HG03342 (cell line): ENCODE measurements around the gene TTC34.
"Not testable (repeated sequence)": the region's sequence is repeated elsewhere in the genome, so short reads cannot be mapped to it uniquely, and the experiment has no call there.

ENCODE experiments used
- ATAC-seq: cut with Tn5 transposase; IDR thresholded peaks from one replicate; pipeline ENCODE4 v1.9.1; 2021; ENCODE audit warnings: mild to moderate bottlenecking, moderate library complexity; ENCODE audit not compliant: unreplicated experiment

TTC34 gene

GRCh38 chr1:2799811-2800663 is 1.5 kb downstream of the TTC34 start:
- ATAC-seq, result no peak

DNA sequence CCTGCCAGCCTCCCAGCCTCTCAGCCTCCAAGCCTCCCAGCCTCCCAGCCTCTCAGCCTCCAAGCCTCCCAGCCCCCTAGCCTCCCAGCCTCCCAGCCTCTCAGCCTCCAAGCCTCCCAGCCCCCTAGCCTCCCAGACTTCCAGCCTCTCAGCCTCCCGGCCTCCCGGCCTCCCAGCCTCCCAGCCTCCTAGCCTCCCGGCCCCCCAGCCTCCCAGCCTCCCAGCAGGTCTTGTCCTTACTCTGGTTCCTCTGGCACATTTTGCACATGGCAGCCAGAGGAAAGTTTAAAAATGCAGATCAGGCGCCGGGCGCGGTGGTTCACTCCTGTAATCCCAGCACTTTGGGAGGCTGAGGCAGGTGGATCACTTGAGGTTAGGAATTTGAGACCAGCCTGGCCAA is 2.5 kb downstream of the TTC34 start:
- not testable (repeated sequence) for ATAC-seq

GRCh38 chr1:2797741-2798016 is 3.8 kb downstream of the TTC34 start:
- ATAC-seq, result no peak

- ATAC-seq, result no peak
Measured at GRCh38 chr1:2796890-2797740, 4.4 kb downstream of the TTC34 start.

GRCh38 chr1:2795926-2796325 is 5.6 kb downstream of the TTC34 start:
- no peak for ATAC-seq

GRCh38 chr1:2791027-2791760 is 10.3 kb downstream of the TTC34 start:
- no peak for ATAC-seq

- ATAC-seq, result no peak
Measured at GRCh38 chr1:2789986-2790581, 11.4 kb downstream of the TTC34 start.

DNA sequence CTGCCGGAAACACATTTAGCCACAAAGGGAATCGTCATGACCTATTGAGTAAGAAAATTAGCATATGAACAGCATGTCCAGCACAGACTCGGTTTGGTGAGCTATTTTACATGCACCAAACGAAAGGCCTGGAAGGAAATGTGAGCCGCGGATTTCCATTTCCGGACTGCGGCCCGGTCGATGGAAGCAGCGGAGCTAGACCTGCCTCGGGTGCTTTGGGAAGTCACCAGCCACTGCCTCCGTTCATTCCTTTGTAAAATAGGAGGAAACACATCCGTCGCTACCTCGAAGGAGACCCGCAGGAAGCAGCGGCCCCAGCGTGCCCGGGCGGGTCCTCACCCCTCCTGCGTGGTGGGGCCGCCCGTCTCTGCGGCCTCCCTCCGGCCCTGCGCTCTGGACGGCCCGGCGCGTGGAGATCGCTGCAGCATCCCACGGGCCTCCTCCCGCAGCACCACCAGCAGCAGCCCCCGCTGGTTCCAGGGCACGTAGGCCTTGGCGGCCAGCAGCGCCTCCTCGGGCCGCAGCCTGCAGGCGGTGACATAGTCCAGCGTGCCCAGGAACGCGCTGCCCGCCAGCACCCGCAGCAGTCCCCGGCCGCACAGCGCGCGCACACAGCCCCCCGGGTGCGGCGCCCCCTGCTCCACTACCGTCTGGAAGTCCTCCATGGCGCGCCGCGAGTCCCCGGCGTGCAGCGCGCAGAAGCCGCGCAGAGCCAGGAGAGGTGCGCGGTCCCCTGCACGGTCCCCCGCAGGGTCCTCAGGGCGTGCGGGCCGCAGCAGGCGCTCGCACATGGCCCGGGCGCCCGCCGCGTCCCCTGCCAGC is 12.1 kb downstream of the TTC34 start:
- no peak for ATAC-seq

DNA sequence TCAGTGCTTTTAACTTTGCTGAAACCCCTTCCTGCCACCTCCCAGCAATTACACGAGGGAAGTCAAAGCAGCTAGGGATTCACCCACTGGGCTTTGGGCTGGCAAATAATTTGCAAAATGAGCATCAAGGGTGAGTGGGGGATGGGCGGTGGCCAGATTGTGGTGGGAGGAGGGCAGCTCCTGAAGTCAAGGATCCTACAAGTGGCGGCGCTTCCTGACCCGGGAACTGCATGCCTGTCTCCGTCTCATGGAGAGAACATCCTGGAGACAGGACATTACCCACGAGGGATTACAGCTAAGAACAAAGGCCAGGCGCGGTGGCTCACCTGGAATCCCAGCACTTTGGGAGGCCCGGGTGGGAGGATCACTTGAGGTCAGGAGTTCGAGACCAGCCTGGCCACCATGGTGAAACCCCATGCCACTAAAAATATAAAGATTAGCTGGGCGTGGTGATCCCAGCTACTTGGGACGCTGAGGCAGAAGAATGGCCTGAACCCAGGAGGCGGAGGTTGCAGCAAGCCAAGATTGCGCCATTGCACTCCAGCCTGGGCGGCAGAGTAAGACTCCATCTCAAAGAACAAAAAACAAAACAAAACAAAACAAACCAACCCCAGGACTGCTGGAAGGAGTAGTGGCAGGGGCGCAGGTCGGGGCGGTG is 12.9 kb downstream of the TTC34 start:
- ATAC-seq, result no peak

- no peak for ATAC-seq
Measured at GRCh38 chr1:2787163-2787911, 14.2 kb downstream of the TTC34 start.

GRCh38 chr1:2786329-2787162 is 14.9 kb downstream of the TTC34 start:
- no peak for ATAC-seq

DNA sequence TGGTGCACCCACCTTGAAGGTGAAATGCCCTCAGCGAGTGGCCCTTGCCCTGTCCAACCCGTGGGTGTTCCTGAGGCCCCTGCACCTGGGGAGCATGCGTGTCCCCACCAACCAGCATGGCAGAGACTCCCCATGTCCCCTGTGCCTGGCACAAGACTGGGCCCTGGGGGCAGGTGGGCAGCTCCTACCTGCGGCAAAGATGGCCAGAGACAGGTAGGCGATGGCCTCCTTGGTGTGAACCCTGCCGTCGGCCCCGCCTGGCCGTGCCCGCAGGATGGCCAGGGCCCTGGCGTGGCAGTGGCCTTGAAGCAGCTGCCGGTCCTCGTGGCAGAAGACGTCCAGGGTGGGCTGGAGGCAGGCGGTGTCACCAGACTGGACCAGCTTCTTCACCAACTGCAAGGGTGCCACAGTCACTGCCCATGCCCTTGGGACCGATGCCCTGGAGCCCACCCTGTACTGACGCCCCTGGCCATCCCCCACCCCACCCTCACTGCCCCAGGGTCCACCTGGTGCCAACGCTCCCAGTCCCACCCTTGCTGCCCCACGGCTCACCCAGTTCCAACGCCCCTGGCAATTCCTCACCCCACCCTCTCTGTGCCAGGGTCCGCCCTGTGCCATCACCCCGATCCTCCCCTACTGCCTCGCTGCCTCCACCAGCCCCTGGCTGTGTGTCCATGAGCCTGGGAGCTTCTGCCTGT is 15.7 kb downstream of the TTC34 start:
- no peak for ATAC-seq

GRCh38 chr1:2784854-2785630 is 16.5 kb downstream of the TTC34 start:
- no peak for ATAC-seq

- ATAC-seq, result no peak
Measured at GRCh38 chr1:2783435-2784397, 17.8 kb downstream of the TTC34 start.

DNA sequence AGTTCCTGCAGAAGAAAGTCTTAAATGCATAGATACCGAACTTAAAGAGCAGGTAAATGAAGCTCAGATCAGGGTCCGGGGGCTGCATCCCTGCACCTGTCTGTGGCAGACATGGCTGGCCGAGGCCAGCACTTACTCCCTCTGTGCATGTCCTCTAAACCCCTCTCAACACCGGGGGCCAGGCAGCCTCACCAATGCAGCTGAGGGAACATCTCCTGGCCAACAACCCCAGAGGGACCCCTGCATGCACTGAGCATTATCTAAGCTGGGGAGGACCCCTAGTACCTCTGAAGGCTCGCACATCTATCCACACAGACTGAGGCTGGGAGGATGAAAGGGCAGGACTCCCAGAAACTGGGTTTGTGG is 18.4 kb downstream of the TTC34 start:
- no peak for ATAC-seq

GRCh38 chr1:2781627-2782026 is 19.9 kb downstream of the TTC34 start:
- ATAC-seq, result no peak
